Measurements from ENCODE around the gene MYBPH.

Gene MYBPH

DNA sequence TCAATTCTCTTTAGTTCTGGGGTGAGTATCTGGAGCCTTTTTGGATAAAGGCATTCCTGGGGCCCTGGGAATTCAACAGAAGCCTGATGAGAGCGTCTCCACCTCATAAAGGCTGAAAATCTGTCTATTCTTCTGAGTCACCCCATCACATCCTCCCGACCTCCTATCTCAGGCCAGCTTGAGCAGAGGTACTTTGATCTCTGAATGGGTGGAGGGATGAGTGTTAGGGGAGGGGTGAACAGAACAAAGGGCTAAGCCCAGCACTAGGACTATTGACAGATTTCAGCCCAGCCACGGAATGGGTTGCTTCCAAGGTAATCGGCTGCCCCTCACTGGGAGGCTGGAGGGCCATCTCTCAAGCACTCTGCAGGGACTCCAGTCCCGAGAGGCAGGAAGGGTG is 2.5 kb upstream of the MYBPH start:
- no peak for DNase-seq

DNA sequence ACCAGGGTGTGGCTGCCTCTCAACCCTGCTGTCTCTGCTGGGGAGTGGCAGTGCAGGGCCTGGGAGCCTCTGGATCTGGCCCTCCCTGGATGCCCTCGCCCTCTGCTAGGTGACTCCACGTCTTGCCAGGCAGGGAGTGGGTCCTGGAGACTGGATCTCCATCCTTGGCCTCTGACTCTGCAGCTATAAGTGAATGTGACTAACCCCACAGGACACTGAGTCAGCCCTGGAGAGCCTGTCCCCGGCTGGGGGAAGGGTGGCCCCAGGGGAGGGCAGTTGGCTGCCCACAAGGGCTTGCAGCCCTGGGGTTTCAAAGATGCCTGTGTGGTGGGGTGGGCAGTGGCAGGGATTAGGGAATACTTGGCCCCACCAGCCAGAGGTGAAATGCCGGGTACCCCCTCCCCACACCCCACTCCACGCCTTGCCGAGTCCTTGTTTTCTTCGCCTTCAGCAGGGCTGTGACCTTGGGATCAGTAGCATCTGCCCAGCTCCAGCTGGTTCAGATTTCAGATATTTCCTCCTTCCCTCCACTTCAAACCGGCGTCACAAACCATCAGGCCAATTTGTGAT is 1.9 kb upstream of the MYBPH start:
- DNase-seq: no peak

DNA sequence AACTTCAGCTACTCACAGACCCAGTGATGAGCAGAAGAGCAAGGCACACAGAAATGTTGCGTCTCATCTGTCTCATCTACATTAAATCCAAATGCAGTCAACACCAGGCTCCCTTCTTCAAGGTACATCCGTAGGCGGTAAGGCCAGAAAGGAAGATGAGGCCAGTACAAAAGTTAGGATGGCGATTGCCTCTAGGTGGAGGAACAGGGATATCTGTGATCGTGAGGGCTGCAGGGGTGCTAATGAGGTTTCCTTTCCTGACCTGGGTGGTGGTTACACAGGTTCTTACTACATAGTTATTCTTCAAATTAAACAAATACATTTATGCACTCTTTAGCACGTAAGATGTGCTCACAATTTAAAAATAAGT is 1.4 kb upstream of the MYBPH start:
- no peak for DNase-seq

DNA sequence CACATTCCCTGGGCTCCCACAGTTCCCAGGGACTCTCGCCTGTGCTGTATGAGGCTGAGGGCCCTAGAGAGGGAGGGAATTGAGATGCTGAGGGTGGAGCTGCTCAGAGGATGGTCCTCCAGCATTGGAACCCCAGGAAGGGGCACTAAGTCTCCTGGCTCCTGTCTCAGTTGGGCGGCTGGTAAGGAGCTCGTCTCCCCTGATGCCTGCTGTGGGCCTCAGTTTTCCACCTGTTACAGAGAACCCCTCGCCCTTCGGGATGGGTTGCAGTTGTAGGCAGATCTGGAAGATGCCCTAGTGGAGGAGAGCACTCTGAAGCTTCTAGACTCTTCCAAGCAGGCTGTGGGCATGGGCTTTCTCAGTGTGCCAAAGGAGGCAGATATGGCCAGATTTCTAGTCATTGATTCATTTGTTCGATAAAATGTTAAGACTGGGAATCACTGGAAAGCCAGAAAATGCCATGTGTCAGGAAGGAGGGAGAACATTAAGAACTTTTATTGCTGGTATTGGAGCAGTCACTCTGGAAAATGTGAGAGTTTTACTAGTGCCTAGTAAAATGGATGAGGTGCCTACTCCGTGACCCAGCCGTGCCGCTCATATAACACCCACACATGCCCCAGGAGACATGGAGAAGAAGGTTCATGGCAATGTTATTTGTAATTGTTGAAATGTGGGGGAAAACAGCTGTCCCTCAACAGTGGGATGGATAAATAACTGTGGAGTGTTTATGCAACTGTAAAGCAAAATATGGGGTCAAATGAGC is 828 bp upstream of the MYBPH start:
- DNase-seq: no peak

DNA sequence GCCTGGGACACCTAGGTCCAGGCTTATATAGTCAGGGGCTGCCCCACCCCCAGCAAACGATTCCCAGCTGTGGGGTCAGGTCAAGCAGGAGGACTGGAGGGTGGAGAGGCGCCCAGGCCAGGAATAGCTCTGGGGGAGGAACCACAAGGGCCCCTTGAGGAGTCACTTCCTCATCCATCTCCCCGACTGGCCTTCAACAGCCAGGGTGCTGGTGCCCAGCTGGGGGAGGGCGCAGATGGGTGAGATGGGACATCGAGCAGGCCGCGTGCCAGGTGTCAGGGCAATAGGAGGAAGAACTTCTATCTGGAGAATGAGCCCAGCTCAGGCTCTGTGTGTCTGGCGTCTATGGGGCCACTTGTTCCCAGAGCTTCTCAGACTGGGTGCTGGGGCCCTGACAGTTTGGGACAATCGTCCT is 208 bp upstream of the MYBPH start:
- DNase-seq: no peak

DNA sequence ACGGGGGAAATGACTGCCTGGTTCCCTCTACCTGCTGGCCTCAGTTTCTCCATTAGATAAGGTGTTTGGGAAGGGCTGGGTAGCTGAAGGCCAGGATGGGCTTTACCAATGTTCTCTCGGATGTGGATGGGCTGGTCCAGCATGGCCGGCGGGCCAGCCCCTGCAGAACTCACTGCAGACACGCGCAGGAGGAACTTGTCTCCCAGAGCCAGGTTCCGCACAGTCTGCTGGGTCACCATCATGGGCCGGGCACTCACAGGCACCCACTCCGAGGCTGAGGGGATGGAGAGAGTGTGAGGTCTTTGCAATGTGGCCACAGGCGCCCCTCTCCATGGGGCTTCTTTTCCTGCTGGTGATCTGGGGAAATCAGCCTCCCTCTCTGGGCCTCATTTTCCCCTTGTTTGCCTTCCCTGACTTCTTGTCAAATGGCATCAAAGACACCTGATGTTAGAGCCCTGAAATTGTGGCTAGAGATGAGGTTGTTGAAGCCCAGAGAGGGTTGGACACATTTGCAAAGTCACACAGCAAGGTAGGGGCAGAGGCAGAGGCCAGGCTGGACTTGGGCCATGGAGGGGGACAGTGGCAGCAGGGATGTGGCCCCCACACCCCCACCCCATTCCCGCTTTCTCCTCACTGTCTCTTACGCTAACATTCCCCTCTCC is 1.2 kb downstream of the MYBPH start:
- DNase-seq: no peak

DNA sequence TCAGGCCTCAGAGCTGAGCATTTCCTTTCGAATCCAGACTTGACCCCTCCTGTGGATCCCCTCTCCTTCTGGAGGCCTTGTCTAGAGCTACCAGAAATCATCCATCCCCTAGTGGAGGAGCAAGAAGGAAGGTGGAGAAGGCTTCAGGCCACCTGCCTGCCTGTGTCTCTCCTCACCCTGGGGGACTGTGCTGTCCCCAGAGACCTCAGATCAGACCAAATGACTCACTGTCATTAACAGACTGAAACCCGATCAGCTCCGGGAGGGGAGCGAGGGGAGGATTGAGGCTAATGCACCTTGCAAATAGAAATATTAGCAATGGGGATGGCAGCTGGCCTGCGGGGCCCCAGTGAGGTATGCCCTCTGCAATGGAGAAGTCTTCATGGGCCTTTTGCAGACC is 2.1 kb downstream of the MYBPH start:
- DNase-seq: no peak

DNA sequence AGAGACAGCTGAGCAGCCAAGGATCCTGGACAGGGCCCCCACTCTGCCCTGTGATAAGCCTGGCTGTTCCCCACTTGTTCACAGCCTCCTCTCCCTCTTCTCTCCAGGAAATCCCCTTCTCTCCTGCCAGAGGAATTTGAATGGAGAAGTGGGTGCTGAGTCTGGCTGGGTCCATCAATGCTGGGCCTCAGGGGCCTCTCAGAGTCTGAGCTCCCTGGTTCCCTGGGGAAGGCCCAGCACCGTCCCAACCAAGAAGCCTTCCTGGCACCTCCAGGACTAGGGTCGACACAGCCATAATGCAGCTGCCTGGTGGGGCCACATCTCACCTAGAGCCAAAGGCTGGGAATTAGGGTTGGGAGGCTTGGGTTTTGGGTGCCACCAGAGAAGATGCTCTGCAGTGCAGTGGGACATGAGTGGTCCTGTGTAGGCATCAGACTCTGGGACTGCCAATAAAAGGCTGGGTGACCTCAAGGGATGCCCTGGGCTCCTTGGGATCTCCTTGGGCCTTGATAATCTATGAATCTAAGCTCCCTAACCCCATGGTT is 2.5 kb downstream of the MYBPH start:
- no peak for DNase-seq

DNA sequence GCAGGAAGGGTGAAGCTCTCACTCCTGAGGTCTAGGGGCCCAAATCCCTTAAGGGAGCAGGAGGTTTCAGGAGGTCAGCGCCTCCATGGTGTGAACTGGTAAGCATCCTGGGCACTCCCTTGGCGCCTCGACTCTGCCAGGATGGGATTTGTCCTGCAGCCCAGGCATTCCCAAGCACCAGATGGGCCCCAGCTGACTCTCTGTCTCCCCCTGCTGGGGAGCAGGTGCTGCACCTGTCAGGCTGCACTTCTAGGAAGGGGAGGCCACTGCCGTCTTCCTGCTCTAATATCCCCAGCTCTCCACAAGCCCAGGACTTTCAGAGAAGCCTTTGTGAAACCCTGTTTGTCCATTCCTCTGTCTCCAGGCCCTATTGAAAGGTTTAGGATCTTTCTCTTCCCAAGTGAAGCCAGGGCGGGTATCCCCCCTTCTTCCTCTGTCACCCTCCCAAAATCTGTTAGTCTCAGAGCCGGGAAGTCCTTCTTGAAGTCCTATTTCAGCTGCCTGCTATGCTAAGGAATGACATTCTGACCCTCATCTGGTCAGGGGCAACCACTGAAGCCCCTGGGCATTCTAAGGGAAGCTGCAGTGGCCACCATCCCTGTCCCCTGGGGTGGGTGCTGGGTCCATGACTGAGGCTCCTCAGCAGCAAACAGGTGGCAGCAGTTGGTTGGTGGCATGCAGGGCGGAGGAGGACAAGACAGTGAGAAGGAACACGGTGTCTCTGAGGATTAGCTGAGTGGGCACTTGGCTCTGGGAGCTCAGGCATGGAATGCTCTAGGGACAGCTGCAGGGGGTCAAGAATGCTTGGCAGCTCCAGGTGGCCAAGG is 3.2 kb downstream of the MYBPH start:
- DNase-seq: peak; percentile 47

DNA sequence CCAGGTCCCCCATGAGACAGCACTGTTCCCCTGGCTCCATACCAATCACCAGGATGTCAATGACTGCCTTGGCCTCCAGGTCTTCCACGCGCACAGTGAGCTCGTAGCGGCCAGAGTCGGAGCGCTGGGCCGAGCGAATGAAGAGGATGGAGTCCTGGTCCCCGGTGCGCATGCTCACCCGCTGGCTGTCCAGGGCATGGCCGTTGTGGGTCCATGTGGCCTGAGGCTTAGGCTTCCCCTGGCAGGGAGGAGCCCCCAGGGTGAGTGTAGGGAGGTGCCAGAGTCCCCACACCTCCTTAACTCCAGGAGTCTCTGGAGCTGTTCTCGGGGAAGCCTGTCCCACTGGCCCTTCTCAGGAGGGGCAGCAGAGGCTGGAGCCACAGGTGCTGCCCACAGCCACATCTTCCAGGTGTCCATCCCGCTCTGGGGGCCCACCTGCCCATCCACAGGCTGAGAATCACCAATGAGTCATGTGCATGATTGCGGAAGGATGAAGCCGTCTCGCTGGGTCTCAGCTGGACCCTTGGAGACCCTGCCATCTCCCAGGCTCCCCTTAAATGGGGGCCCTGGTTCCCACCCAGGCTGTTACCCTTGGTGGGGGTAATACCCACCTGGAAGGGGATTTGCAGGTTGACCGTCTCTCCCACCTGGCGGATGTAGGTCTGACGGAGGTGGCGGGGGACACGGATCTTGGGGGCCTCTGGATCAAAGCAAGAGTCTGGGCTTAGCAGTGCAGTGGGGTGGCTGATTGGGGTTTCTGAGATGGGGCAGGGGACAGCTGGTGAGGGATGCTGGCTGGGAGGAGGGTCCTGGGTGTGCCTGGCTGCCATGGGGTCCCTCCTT is 4.1 kb downstream of the MYBPH start:
- no peak for DNase-seq

DNA sequence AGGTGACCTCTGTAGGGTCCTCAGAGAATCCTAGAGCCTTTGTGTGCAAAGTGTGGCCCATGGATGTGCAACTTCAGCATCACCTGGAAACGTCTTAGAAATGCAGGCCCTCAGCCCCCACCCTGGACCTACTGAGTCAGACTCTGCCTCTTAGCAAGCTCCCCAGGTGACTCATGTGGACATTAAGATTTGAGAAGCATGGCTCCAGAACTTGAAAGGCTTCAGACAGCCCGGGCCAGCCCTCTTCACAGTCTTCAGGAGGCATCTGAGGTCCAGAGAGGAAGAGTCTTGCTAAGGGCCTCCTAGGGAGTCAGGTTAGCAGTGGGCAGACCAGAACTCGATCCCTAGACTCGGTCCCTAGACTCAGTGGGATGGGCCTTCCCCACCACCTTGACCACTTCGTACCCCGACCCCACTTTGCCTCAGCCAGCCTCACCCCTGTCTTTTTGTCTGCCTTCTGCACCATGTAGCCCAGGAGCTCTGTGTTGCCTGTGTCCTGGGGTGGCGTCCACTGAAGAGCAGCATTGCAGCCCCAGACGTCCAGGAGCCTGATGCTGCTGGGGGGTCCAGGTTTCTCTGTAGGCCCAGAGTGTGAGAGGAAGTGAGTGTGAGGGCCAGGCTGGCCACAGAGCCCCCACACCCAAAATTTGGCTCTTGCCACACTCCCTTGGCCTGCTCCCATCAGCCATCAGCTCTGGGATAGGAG is 4.8 kb downstream of the MYBPH start:
- no peak for DNase-seq

DNA sequence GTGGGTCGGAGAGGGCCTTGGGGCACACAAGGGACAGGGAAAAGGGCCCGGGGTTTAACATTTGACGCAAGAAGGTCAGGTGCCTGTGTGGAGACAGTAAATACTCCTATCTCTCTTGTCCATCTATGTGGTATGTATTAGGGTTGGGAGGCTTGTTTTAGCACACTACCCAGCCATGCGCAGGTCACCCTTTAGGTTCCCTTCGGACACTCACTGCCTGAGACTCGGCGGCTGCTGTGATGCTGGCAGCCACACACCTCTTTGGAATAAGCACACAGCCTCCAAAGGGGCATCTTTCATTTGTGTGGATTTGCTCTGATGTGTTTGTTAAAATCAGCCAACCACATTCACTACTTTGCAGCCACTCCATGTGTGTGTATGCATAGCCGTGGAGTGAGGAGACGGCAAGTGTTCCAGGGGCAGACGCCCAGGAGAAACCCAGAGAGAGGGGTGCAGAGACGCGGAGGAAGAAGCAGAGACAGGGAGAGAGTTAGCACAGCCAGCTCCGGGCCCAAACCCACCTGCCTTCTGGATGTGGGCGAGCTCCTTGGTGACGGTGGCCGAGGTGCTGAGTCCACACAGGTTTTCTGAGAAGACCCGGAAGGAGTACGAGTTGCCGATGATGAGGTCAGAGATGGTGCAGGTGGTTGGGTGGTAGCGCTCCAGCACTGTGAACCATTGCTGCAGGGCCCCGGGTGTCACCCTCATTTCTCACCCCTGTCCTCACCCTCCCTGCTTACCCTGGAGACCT is 5.7 kb downstream of the MYBPH start:
- DNase-seq: no peak

DNA sequence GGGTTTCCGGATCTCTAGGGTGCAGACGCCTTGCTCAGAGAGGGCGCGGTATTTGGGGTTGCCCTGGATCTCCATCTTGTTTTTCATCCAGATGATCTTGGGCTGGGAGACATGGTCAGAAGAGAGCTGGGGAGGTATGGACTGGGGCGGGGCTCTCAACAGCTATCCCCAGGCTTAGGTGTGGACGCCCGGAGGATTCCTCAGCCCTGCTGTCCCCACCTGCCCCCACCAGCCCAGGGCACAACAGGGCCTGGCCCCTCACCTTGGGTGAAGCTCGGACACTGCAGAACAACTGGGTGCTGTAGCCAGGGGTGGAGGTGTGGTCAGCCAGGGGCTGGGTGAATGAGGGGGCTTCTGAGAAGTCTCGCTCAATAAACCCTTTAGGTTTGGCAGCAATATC is 6.6 kb downstream of the MYBPH start:
- DNase-seq: no peak

DNA sequence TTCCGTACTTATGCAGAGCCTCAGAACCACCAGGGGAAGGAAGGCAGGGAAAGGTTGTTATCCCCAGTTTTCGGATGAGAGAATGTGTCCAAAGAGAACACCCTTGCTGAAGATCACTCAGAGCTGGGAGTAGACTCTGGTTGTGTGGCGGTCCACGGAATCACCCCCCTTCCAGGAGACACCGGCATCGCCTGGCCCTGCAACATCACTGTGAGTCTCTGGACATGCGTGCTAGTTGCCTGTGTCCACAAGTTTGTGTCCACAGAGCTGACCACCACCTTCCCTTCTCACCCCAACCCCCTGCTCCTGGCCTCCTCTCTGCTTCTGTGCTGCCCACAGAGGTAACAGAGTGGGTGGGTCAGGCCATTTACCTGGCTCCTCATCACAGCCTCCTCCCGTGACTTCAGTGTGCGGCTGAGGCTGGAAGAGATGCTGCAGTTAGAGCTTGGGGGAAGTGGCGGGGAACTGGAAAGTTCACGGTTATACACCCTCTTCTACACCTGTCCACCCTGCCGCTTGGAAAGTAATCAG is 7.3 kb downstream of the MYBPH start:
- no peak for DNase-seq

DNA sequence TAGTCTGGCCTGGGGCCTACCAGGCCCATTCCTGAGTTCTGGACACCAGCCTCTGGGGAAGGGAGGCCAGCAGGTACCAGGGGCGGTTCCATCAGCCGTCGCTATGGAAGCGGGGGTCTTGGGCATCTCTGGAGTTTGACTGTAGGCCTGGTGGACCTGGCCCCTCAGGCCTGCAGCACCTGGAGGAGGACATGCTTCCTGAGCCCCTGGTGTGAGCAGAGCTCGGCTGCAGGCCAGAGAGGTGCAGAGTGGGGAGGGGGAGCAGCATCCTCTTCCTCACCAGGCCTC is 7.8 kb downstream of the MYBPH start:
- DNase-seq: no peak

DNA sequence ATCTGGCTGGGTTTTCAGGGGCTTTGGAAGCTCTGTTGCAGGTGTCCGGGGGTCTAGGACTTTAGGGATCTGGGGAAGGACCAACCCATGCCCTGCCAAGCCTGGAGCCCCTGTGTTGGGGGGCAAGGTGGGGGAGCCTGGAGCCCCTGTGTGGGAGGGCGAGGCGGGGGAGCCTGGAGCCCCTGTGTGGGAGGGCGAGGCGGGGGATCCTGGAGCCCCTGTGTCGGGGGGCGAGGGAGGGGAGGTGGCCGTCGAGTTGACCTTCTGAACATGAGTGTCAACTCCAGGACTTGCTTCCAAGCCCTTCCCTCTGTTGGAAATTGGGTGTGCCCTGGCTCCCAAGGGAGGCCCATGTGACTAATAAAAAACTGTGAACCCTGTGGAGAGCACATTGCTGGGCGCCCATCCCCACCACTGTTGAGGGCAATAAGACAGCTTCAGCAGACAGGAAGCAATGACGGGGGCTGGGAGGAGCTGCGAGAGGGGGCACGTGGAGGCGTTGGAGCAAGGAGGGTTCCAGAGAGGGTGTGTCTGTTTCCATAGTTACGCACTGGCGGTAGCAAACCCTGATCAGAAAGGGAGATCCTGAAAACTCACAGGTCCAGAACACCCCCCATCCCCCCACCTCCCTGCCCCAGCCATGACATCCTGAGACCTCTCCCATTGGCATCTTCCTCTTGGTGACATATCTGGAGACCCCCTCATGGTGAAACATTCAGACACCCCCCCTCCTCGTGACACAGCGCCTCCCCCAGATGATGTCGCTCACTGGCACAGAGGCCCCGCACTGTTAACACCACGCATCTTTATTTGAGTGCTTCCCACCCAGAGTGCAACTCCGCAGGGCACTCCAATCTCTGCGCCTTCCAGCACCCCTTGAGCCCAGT is 8.4 kb downstream of the MYBPH start:
- no peak for DNase-seq

DNA sequence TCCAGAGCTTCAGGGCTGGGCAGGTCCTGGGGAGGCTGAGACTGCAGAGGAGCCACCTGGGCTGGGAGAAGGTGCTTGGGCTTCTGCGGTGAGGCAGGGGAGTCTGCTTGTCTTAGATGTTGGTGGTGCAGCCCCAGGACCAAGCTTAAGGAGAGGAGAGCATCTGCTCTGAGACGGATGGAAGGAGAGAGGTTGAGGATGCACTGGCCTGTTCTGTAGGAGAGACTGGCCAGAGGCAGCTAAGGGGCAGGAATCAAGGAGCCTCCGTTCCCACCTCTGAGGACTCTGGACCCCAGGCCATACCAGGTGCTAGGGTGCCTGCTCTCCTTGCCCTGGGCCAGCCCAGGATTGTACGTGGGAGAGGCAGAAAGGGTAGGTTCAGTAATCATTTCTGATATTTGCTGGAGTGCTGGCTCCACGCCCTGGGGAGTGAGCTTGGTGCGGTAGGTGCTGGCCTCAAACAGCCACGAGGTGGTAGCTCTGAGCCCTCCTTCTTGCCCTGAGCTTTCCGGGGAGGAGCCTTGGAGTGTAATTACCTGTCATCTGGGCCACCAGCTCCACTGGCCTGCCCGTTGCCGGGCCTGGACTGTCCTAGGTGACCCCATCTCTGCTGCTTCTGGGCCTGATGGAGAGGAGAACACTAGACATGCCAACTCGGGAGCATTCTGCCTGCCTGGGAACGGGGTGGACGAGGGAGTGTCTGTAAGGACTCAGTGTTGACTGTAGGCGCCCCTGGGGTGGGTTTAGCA is 9.3 kb downstream of the MYBPH start:
- no peak for DNase-seq

DNA sequence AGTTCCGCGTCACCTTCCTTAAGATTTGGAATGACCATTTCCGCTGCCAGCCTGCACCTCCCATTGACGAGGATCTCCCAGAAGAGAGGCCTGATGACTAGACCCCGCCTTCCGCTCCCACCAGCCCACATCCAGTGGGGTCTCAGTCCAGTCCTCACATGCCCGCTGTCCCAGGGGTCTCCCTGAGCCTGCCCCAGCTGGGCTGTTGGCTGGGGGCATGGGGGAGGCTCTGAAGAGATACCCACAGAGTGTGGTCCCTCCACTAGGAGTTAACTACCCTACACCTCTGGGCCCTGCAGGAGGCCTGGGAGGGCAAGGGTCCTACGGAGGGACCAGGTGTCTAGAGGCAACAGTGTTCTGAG is 9.8 kb downstream of the MYBPH start:
- DNase-seq: no peak
